Fibroblast of peridontal ligament (primary cell): ENCODE measurements around the gene CUL3.

Experiments
- DNase-seq: peaks from one replicate; pipeline ENCODE4 v3.0.0-alpha.2; 2010; ENCODE audit errors: extremely low read depth

CUL3 gene

DNA sequence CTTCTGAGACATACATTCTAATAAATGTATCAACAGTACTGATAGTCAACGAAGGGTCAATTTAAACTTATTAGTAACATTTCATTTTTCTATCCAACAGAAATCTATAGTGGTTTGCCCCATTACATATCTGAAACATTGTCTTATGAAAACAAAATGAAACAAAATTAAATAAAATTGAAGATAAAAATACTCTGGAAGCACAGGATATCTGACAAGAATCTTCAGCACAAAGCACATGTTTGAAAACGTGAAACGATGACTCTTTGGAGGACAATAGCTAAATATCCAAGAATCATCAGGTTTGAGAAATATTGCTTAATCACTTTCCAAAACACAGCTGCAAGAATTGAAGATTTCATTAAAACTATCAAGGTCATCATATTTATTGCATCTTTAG is 112.3 kb downstream of the CUL3 start:
- no peak for DNase-seq

GRCh38 chr2:224472137-224472536 is 113.0 kb downstream of the CUL3 start:
- DNase-seq: no peak

- peak; percentile 13 for DNase-seq
These were observed 115.7 kb downstream of the CUL3 start for GRCh38 chr2:224469374-224469964.

- DNase-seq: no peak
These were observed 118.8 kb downstream of the CUL3 start for GRCh38 chr2:224466304-224466895.

DNA sequence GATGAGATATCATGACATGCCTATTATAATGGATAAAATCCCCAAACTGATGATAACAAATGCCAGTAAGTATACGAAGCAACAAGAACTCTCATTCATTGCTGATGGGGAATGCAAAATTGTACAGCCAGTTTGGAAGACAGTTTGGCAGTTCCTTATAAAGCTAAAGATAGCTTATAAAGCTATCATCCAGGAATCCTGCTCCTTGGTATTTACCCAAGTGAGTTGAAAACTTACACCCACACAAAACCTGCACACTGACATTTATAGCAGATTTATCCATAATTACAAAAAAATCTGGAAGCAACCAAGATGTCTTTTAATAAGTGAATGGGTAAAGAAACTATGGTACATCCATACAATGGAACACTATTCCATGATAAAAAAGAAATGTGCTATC is 123.8 kb downstream of the CUL3 start:
- no peak for DNase-seq

DNA sequence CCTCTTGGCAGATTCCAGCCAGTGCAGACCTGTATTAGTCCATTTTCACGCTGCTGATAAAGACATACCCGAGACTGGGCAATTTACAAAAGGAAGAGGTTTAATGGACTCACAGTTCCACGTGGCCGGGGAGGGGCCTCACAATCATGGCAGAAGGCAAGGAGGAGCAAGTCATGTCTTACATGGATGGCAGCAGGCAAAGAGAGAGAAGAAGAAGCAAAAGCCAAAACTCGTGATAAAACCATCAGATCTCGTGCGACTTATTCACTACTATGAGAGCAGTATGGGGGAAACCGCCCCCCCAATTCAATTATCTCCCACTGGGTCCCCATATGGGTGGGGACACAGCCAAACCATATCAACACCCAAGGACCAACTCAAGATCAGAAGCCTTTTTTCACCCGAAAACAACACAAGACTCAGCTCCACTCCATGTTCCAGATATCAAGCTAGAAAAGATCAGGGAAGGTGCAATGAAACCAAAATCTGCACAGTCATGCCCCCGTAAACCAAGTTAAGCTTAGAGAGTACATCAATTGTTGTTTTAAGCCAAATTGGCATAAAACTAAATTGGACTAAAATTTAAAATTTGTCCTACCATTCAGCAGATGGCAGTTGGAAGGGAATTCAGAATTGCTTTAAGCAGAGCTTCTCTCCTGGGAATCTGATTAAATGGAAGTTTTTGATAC is 127.6 kb downstream of the CUL3 start:
- no peak for DNase-seq

DNA sequence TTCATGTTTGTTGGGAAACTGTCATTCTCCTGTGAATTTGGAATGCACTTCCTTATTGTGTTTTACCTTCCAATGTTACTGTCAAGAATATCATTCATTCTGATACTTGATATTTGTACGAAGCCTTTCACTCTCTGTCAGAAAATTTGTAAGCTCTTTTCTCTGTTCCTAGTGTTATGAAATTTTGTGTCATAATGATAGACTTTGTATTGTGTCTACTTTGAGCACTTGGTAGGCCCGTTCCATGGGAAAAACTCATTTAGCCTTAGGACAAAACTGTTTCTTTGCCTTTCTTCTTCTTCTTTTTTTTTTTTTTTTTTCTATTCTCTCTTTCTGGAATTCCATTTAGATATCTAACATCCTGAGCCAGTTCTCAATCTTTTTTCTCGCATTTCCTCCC is 131.3 kb downstream of the CUL3 start:
- DNase-seq: no peak

DNA sequence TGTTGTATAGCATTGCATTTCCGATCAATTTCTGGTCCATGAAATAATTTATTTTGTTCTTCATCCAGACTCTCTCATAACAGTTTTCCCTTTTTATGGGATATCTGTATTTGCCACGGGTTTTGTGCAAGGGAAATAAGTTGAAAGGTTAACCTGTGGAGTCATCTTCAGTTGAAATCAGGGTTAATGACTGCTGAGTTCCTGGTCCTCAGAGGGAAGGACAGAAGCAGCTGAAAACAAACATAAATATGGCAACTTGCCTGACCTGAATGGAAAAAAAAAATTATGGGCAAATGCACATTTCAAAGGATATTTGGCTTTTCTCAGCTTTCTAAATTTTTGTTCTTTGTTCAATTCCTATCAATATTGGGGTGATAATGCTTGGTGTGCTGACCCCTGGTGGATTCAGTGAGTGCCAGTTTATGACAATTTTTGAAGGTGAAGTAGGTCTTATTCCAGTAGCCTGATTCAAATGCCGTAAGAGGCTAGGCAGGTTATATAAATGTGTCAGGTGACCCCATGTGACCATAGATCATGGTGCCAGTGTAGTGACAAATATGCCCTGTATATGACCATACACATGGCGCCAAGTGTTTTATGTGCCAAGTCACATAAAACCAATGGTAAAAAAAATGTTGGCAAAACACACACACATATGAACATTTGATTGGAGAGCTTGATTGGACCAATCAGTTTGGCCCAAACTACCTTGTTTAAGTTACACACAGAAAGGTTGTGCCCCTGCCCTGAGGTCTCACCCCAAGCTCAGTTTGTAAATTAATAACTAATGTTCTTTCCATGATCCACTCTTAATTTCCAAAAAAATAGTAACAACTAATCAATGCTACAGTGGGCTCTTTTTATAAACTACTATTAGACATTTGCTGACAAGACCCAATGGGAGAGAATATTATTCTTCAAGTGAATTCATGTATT is 135.7 kb downstream of the CUL3 start:
- peak; percentile 25 for DNase-seq

GRCh38 chr2:224448236-224448635 is 136.9 kb downstream of the CUL3 start:
- DNase-seq: no peak

- no peak for DNase-seq
These were observed 140.4 kb downstream of the CUL3 start for GRCh38 chr2:224444783-224445182.

GRCh38 chr2:224444021-224444420 is 141.1 kb downstream of the CUL3 start:
- no peak for DNase-seq

DNA sequence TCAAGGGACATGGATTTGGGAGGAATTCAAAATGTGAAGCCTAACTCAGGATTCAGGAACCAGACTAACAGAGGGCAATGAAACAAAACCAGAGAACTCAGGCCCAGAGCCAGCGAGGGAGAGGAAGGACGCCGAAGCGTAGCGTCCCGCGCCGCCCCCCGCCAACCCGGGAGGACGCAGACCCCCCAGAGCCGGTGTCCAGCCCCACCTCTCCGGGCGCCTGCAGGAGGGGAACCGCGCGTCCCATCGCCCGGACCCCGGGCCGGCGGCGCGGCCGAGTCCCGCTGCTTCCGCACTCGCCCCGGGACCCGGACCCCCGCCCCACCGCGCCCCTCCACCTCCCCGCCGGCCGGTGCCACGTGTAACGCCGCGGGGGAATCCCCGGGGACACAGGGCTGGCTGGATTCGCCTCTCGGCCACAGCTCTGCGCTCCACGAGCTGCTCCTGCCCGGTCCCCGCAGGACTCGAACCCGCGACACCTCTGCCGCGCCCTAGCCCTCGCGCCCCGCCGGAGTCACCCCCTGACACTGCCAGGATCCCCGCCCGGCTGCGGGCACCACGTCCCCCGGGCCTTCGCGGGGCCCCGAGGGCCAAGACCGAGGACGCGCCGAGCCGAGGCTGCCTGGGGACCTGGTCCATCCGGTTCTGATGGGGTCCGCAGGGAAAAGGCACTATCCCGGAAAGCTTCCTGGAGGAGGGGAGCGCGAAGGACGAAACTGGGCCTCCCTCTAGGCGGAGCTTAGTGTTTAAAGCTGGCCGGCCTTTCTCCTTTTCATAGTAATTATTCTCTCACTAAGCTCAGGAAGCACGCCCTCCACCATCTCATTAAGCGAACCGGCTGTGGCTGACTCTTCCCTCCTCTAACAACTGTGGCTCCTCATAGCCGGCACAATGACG is 142.8 kb downstream of the CUL3 start:
- DNase-seq: peak; percentile 20

- DNase-seq: no peak
These were observed 144.2 kb downstream of the CUL3 start for GRCh38 chr2:224440988-224441387.

DNA sequence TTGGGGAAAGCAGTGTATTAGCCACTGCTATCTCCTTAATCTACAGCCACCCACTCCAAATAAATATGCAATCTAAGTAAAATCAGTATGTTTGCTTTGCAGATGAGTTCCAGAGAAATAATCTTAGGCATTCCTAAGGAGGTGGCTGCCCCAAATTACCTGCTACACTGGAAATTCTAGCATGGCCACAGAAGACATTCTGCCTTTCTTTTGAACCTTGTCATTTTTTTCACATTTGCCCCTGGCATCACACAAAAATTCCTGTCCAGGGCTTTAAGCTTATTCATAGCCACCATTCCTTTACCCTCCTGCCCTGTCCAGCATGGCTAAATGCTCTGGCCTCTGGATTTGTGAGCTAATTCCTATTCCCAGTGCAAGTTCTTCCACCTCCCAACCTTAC is 146.4 kb downstream of the CUL3 start:
- DNase-seq: no peak

DNA sequence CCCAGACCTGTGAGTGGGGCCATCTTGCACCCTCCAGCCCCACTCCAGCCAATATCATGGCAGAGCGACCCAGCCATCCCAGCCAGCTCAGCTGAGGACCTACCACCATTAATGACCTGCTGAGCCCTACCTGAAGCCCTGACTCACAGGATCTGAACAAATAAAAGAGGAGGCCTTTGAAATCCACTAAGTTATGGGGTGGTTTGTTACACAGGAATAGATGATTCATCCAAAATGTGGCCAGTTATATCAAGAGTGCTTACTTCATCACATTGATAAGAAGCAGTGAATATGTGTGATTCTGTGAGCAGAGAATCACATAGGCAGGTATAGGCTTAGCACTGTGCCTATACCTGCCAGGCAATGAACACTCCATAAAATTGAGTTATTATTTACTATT is 148.5 kb downstream of the CUL3 start:
- no peak for DNase-seq

DNA sequence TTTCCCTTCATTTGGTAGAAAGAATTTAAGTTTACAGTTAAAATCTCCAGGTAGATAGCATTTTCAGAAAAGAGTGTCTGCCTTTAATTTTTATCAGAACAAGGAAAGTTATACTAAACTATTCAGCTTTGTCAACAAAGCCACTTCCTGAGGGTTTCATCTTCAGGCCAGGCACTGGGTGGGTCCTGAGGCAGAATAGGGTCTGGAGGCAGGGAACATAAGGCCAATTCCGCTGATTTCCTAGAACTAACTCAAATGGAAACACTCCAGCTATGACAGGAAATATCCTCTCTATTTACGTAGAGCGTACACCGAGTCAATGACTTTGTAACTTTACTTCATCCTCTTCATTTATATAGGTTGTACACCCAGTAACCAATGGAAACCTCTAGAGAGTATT is 150.5 kb downstream of the CUL3 start:
- DNase-seq: no peak

DNA sequence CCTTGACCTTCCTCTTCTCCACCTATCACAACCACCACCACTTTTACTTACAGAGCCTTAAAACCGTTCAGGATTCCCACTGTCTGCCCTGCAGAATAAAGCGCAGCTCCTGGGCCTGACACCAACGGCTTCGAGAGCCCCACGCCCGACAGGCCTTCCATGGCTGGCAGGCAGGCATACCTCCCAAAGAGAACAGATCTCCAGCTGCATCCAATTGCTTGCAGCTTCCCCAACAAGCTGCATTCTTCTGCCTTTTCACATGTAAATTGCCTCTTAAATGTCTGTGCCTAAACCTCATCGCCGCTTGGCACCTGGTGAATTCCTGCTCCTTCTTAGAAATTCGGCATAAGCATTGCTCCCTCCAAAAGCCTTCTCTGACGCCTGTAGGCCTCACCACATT is 151.7 kb downstream of the CUL3 start:
- DNase-seq: no peak

DNA sequence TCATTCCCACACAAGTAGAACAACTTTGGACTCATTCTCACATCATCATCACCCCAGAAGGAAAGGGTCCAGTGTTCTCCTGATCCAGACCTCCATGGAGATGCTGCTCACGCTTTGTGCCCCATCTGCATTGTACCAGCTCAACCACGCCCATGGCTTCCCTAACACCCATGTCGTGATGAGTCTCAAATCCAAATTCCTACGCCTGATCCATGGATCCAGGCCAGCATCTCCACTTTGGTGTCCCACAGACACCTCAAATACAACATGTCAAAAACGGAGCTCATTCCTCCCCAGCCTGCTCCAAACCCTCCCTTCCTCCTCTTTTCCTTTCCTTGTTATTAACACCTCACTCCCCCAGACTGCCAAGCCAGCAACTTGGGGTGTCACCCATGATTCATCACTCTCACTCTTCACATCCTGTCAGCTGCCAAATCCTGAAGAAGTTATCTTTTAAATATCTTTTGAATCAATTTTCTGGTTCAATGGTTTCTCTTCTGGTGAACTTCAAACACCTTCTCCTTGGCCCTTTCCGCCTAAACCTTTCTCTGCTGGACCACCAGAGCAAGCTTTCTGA is 153.1 kb downstream of the CUL3 start:
- DNase-seq: no peak

DNA sequence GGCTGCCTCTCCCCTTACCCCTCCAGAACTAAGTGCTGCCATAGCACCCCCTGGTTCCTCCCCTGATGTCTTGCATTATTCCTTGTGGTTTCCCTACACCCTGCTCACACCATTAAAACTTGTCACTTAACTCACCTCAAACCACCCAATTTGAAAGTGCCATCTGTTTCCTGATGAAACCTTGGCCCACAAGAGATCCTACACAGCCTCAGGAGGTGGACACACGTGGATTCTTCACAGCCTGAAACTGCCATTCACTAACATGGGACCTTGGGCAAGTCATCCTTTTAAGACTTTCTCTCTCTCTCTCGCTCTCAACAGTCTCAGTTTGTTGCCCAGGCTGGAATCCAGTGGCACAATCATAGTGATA is 155.7 kb downstream of the CUL3 start:
- no peak for DNase-seq

DNA sequence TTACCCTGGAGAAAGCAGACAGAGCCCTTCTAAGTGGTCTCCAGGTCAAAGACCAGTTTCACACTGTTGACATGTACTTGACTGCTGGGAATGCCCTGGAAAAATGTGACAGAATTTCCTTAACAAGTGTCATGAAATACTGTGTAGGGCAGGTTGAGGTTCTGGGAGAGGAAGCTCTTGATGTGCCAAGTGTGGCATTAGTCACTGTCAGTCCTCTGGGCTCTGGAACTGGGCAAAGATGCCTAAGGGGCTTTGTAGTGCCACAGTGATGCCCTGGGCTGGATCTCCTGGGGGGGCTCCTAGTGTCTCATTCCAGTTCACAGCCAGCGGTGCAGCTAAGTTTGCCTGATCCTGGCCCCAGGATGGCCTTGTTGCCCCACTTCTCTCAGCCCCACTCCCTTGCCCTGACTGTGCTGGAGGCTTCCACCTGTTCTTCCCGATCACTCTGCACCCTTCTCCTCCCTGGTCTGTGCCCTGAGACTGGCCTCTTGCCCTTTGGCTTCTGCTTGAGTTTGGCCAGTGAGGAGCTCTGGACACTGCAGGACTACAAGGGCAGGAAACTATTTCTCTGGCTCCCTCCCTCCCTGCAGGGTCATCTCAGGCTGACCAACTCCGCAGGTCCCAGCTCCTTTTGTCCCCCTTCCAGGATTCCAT is 156.2 kb downstream of the CUL3 start:
- DNase-seq: no peak

DNA sequence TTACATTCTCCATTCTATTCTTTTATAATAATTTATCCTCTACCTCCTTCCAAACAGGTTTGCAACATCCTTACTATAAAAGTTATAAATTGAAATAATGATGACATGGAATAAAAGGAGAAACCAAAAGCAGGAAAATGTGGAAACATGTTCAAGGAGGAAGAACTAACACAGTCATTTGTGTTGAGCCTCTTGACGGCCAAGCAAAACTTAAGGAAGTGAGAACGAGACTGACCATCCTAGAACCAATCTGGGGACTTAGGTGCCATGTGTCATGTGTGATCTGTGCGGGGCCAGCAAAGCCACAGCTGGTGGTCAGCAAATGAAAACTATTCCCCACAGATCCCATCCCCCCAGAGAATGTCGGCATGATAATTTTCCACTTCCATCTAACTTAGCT is 157.7 kb downstream of the CUL3 start:
- DNase-seq: no peak
